GM10847 (cell line): ENCODE measurements around the gene ST6GALNAC4.

Experiments
- POLR2A ChIP-seq: IDR thresholded peaks from 2 replicates; pipeline ENCODE4 v1.6.1; 2011; ENCODE audit not compliant: insufficient read length; ENCODE audit errors: extremely low read depth

ST6GALNAC4 gene

DNA sequence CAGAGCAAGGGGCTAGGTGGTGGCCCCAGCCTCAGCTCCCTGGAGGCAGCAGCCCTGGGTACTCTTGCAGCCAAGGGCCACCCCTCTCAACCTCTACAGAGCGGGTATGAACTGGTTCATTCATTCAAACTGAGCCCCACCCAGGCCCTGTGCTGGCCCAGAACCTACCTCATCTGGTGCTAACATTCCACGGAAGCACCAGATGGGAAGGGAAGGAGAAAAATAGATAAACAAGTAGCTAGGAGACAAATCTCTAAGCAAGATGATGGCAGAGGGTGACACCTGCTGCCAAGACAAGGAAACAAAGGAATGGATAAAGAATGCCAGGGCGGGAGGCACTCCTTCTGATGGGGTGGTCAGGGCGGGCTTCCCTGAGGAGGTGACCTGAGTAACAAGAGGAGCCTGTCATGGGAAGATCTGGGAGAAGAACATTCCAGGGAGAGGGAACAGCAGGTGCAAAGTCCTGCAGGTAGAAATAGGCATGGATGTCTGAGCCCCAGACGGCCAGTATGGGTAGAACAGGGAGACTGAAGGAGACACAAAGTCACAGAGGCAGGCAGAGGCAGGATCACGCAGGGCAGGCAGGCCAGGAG lies 6.1 kb downstream of the ST6GALNAC4 start:
- no peak for TF ChIP-seq POLR2A

DNA sequence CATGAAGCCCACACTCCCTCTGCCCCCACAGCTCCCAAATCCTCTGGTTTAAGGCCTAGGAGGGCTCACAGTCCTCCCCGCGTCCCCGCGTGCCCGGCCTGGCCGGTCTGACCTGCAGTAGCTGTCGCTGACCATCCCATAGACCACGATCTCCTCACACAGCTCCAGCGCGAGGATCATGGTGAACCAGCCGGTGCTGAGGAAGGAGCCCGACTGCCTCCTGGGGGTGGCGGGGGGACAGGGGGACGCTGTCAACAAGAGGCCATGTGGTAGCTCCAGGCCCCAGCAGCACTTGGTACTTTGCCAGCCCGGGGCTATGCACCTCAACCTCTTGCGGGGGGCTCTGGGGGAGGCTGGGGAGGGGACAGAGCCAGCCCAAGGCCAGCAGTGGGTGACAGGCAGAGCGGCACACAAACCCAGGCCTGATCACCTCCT lies 7.0 kb downstream of the ST6GALNAC4 start:
- no peak for TF ChIP-seq POLR2A

DNA sequence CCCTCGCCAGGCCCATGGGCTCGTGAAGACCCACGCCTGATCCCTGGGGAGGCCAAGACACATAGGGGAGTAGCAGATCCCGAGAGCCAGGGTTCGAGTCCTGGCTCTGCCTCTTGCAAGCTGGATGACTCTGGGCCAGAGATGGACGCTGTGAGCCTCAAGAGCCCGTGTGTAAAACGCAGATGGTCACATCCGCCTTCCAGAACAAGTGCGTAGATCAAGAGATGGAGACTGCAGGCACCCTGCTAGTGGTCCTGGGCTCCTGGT lies 8.2 kb downstream of the ST6GALNAC4 start:
- TF ChIP-seq POLR2A = no peak

DNA sequence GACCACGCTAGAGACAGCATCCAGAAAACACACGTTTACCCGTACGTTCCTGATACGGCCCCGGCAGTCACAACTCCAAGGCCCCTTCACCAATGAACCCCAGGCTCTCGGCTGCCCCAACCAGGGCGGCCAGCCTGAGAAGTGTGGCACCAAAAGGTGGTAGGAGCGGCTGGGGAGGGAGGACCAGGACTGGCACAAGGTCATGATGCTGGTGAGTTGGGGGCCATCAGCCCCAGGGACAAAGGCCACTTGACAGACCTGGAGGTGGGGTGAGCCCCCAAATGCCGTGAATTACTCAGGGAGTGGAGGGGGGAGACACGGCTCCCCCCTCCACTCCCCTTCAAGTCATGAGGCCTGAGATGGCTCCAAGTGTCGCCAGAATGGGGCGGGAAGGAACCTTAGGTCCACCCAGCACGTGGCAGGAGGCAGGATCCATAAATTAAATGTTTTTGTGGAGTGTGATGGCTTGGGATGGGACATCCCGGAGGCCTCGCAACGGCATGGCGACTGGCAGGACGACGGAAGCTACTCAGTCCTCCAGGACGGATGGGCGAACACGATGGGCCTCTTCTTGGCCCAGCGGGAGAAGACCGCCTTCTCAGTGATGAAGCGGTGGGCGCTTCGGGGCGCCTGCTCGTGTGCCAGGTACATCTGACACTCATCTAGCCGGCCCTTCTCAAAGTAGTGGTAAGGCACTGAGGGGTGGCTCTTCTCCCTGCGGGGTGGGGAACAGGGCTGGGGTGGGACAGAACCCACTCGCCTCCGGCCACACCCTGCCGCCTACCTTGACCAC lies 8.8 kb downstream of the ST6GALNAC4 start:
- no peak for TF ChIP-seq POLR2A

DNA sequence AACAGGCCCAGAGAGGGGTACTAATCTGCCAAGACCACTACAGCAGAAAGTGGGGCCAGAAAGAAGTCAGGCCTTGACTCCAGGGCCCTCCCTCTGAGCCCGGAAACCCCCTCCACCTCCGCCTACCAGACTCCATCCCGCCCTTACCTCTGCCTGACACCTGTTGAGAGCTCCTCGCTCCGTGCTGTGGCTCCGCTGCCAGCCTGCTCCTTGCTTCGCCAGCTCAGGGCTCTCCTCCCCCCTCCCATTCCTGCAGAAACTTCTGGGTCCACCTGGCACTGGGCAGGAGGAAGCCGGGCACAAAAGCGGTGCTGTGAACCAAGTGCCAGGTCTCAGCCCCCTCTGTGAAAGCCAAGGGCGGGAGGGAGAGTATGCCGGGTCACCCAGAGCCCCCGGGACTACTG lies 11.1 kb downstream of the ST6GALNAC4 start:
- peak; percentile 16 for TF ChIP-seq POLR2A

DNA sequence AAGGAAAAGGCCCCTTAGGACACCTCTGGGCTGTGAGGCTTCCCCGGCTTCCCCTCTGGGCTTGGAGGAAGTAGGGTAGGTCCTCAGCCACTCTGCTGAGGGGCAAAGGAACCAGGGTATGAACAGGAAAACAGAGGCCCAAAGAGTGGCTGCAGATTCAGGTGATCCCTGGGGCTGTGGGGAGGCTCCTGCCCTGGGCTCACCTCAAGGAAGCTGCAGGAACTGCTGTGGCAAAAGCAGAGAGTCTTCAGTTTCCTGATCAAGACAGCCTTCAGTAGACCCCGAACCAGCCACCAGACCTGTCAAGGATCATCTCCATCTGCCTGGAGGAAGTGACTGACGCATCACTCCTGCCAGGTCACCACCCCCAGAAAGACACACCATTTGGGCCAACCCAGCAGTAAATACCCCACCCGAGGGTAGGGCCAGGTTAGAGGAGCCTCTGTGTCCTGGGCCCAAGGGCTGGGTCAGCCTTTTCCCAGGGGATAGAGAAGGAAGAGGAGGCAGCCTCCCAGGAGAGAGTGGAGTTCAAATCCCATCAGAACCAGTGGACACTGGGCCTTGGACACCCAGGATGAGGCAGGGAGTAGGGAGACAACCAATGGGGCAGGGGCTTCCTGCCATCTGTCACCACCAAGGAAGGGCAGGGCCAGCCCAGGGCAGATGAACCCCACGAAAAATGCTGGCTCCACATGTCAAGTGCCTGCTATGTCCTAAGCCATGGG lies 11.7 kb downstream of the ST6GALNAC4 start:
- TF ChIP-seq POLR2A = no peak

DNA sequence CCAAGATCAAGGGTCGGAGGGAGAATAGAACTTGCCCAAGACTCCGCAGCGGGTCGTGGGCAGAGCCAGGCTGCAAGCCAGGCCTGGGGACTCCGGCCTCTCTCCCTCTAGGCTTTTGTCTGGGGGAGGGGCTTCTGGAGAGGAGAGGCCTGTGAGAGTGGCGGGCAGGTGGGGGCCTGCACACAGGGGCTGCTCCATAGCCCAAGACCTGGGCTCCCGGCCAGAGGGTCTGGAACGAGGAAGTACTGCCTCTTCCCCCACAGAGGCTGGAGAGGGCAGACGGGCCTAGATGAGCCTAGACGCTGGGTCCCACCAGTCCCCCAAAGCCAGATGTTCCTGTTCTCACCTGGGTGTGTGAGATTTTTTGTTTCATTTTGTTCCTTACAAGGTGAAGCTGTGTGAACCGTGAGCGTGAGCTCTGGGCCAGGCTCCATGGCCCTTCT lies 12.3 kb downstream of the ST6GALNAC4 start:
- TF ChIP-seq POLR2A = no peak

DNA sequence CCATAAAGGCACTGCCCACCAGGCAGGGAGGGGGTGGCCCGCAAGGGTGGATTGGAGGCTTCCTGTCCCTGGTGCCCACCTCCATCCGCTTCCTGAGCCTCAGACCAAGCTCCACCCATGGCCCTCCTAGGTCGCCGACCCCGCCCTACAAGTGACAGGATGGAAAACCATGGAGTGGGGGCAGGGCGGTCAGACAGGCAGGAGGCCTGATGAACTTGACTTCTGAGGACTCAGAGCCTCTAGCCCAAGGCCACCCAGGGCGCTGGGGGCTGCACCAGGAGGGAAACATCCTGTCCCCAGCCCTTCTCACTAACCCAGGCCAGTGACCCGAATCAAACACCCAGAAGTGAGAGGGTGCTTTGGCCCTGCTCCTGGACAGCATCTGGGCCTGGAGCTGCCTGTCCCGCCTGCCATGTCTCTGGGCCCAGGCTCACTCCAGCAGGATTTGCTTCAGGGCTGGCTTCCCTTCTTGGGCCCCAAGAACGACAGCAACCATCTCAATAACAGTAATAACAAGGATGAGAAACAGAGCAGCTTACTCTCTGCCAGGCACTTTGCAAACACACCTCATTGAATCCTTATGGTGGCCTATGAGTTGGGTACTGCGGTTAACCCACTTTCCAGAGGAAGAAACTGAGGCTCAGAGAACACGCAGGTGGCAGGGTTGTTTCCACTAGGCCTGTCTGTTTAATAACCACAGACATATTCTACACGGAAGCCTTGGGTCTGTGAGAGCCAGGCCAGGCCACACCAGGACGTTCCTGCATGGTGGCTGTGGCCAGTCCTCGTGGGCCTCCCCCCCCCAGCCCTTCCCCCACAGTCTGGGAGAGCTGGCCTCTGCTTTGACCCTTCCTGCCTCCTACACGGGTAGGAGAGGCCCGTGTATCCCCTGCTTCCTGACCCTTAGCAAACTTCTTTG lies 13.0 kb downstream of the ST6GALNAC4 start:
- no peak for TF ChIP-seq POLR2A

DNA sequence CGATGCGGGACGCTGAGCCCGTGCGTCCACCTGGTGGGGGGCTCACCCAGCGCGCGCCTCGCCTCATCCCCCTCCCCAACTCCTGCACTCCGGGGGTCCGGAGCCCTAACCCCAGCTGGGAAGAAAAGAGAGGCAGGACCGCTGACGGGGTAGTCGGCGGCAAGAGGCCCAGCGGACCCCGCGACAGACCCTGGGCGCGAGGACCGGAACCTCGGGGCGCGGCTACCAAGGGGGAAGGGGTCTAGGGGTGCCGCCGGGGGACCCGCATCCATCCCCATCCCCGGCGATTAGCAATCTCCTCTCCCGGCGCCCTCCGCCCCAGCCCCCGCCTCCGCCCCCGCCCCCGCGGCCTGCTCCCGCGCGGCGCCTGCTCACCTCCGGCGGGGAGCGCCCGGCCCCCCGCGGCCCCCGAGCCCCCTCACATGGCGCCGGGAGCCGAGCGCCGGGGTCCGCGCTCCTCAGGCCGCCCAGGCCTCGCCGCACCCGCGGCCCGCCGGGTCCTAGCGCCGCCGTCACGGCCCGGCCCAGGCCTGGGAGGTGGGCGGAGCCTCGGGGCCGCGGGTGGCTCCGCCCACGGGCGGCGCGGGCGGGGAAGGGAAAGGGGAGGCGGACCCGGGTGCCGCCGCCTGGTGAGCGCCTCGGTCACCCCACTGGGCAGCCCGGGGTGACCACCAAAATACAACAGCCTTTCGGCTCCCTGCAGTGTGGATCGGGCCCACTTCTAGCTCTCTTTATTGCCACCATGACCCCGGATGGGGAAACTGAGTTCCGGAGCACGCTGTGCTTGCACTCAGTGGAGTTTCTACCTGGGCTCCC lies 17.5 kb downstream of the ST6GALNAC4 start, which contains the start of gene ST6GALNAC6:
Gene ST6GALNAC6 (minus strand): TSS at position 476 of the 816 bp plus-strand sequence. CDS start 1,622 bp downstream, outside the sequence.
- TF ChIP-seq POLR2A = peak; percentile 42

DNA sequence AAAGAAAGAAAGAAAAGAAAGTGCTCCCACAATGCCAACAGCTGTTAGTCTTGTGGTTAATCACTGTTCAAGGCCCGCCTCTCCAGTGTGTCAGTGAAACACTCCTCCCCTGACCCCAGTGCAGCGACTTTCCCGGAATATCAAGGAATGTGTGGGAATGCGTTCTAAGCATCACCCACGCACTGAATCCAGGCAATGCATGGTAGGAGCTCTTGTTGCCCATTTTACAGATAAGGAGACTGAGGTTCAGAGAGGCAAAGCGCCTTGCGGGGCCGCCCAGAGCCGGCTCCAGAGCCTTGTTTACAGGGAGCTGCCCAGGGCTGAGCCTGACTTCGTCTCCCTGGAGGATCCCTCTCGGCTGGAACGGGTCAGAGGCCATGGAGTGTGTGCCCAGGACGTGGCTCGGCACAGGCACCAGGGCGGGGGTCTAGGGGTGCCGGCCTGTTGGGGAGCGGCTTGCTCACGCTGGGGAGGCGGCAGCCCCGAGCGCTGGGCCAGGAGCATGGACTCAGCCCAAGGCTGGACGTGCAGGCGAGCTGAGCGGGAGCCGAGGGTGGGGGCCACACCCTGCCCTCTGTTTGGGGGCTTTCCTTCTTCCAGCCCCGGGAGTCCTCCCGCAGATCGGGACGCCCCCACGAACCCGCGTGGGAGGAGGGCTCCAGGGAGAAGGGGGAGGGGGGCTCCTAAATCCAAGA lies 18.3 kb downstream of the ST6GALNAC4 start:
- no peak for TF ChIP-seq POLR2A

DNA sequence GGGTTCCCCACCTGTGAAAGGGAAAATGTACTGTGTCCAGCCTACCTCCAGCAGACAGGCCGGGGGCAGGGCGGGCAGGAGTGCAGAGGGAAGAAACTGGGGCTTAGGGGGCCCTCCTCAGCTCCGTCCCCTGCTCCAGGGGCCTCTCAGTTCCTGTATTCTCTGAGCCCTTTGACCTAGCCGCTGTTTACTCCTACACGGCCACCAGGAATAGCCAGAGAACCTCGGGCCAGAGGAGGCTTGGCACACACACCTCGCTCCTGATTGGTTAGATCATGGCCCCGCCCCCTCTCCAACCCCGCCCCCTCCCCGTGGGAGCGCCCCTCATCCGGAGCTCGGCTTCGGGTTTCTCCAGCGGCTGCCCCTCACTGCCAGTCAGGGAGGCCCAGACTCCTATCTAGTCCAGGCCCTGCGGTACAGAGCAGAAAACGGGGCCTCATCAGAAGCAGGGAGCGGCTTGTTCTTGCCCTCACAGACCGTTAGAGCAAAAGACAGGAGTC lies 19.6 kb downstream of the ST6GALNAC4 start:
- TF ChIP-seq POLR2A = no peak

DNA sequence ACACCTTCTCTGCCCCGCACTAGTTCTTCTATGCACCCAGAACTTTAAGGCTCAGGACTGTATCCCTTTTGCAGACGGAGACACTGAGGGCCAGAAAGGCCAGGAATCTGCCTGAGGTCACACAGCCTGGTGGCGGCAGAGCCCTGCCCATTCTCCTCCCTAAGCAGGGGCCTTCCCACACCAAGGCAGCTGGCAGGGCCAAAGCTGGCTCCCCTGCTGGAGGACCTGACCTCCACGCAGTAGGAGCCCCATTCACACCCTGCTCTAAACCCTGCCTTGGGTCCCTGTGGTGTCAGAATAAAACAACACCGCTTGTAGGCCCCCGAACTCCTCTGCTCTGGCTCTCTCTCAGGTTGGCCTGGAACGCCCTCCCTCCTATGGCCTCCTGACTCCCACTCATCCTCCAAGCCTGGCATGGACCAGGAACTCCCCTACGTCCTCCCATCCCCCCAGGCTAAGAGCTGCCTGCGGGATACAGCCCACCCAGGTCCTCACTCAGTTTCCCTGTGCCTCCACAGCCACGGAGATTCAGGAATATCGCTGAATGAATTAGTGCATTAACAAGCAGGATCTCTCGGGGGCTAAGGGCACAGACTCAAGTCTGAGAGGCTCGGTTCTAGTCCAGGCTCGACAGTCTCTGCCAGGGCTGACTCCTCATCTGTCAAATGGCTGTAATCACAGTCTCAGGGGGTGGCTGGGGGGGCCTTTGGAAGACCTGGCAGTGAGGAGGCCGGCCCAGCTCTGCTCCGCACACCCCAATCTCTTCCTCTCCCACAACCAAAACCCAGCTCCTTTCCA lies 20.2 kb downstream of the ST6GALNAC4 start:
- no peak for TF ChIP-seq POLR2A

DNA sequence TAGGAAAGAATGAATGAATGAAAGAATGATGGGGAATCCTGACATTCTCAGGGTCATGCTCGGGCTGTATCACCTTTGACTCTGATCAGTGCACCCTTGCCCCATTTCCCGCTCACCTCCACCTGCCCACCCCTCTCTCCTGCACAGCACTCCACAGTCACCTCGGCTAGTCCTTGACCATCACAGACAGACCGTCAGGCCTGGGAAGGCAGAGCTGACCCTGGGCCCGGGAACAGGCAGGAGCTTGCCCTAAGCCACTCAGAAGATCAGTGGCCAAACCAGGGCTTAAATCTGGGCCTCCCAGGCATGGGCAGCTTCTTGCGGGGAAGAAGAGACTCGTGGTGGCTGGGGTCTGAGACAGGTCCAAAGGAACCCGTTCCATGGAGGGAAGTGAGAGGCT lies 21.0 kb downstream of the ST6GALNAC4 start:
- TF ChIP-seq POLR2A = no peak
